ENCODE data around the gene ITGA1.

The ITGA1 gene

GRCh38 chr5:52993367-52993766, 205.7 kb downstream of the ITGA1 start:
- ChIA-PET POLR2A (no interaction called here), CTCF (interaction anchor here (0.9 kb wide), 1 partner anchor 16 kb away, joined by 3 read pairs; no protein-coding TSS in a partner anchor)
- no peak for TF ChIP-seq CTCF (IDR thresholded peaks at IDR 0.05; ENCODE audit: insufficient read depth, low read length, missing control alignments)

GRCh38 chr5:52994266-52994665, 206.6 kb downstream of the ITGA1 start:
- DNase-seq (ENCODE audit: low read depth, low spot score): no peak
- POLR2A ChIA-PET: no interaction called here
- H3K4me3 ChIP-seq (ENCODE audit: low read depth, low read length): no peak overlapping the region
- no peak for TF ChIP-seq CTCF (IDR thresholded peaks at IDR 0.05; ENCODE audit: insufficient read depth, low read length, missing control alignments)
- CTCF ChIA-PET: no interaction called here

More at GRCh38 chr5:52993367-52993766, 205.7 kb downstream of the ITGA1 start:
- no peak for DNase-seq (ENCODE audit: low read depth, low spot score)
- no peak overlapping the region for H3K4me3 ChIP-seq (ENCODE audit: low read depth, low read length)

- POLR2A ChIA-PET: no interaction called here
- no peak overlapping the region for H3K4me3 ChIP-seq (ENCODE audit: low read depth, low read length)
- CTCF ChIA-PET: no interaction called here
- no peak for TF ChIP-seq CTCF (IDR thresholded peaks at IDR 0.05; ENCODE audit: insufficient read depth, low read length, missing control alignments)
- no peak for DNase-seq (ENCODE audit: low read depth, low spot score)
Measured at GRCh38 chr5:52995095-52995494, 207.4 kb downstream of the ITGA1 start.

- H3K4me3 ChIP-seq (ENCODE audit: low read depth, low read length): no peak overlapping the region
- no peak for DNase-seq (ENCODE audit: low read depth, low spot score)
- CTCF ChIA-PET: no interaction called here
- POLR2A ChIA-PET: no interaction called here
- TF ChIP-seq CTCF (IDR thresholded peaks at IDR 0.05; ENCODE audit: insufficient read depth, low read length, missing control alignments): no peak
Measured at GRCh38 chr5:52995914-52996313, 208.2 kb downstream of the ITGA1 start.

- ChIA-PET CTCF (interaction anchor here (0.8 to 1.2 kb wide), 2 partner anchors 9 to 79 kb away, joined by 3 read pairs; no protein-coding TSS in a partner anchor), POLR2A (no interaction called here)
- H3K4me3 ChIP-seq (ENCODE audit: low read depth, low read length): no peak overlapping the region
- DNase-seq (ENCODE audit: low read depth, low spot score): no peak
- TF ChIP-seq CTCF (IDR thresholded peaks at IDR 0.05; ENCODE audit: insufficient read depth, low read length, missing control alignments): no peak
Measured at GRCh38 chr5:52996979-52997378, 209.3 kb downstream of the ITGA1 start.

- H3K4me3 ChIP-seq (ENCODE audit: low read depth, low read length): no peak overlapping the region
- ChIA-PET CTCF (interaction anchor here (0.8 to 1.2 kb wide), 3 partner anchors 9 to 80 kb away, joined by 3 to 4 read pairs (median 3); no protein-coding TSS in a partner anchor), POLR2A (no interaction called here)
- TF ChIP-seq CTCF (IDR thresholded peaks at IDR 0.05; ENCODE audit: insufficient read depth, low read length, missing control alignments): no peak
- no peak for DNase-seq (ENCODE audit: low read depth, low spot score)
Measured at GRCh38 chr5:52997424-52997823, 209.7 kb downstream of the ITGA1 start.
